Neural crest cell (in vitro differentiated cells): Measurements from ENCODE around the gene SLC35E3. TPM values are rescaled to one million over a fixed set of nuclear protein-coding genes. Genes with fewer than 3 reads are reported as not detected.
"Not testable (repeated sequence)": the region's sequence is repeated elsewhere in the genome, so short reads cannot be mapped to it uniquely, and the experiment has no call there.

Source experiments
- DNase-seq: peaks from one replicate; pipeline ENCODE4 v3.0.0; 2021; ENCODE audit warnings: low read depth, mixed read lengths, low spot score
- H3K27ac Mint-ChIP-seq: one replicate; pipeline ENCODE4 v1.8.0; 2021; ENCODE audit warnings: mild to moderate bottlenecking, mixed read lengths; ENCODE audit not compliant: unreplicated experiment
- H3K27me3 Mint-ChIP-seq: 2 replicates; pipeline ENCODE4 v1.8.0; 2021; ENCODE audit warnings: low read depth, mild to moderate bottlenecking, mixed read lengths
- H3K36me3 Mint-ChIP-seq: 2 replicates; pipeline ENCODE4 v1.8.0; 2021; ENCODE audit warnings: low read depth, mild to moderate bottlenecking, mixed read lengths
- H3K4me1 Mint-ChIP-seq: 2 replicates; pipeline ENCODE4 v1.8.0; 2021; ENCODE audit warnings: mixed read lengths
- H3K4me3 Mint-ChIP-seq: one replicate; pipeline ENCODE4 v1.8.0; 2021; ENCODE audit warnings: mild to moderate bottlenecking, mixed read lengths
- H3K9me3 Mint-ChIP-seq: 2 replicates; pipeline ENCODE4 v1.8.0; 2021; ENCODE audit warnings: mixed read lengths
- total RNA-seq: library from RNA; stranded (reverse); gene quantifications from 2 replicates; pipeline ENCODE4 v1.2.1, GENCODE V29; 2021
- TF ChIP-seq, protein P1 (sequence below): fragments of 200-600 bp; sonication (generic); conservative IDR thresholded peaks from 2 replicates; pipeline ENCODE4 v1.5.0; 2021; ENCODE audit warnings: antibody characterized with exemption, mild to moderate bottlenecking

Gene SLC35E3
- total RNA-seq, 1 donor from 2014 or later, result 15.1 TPM

DNA sequence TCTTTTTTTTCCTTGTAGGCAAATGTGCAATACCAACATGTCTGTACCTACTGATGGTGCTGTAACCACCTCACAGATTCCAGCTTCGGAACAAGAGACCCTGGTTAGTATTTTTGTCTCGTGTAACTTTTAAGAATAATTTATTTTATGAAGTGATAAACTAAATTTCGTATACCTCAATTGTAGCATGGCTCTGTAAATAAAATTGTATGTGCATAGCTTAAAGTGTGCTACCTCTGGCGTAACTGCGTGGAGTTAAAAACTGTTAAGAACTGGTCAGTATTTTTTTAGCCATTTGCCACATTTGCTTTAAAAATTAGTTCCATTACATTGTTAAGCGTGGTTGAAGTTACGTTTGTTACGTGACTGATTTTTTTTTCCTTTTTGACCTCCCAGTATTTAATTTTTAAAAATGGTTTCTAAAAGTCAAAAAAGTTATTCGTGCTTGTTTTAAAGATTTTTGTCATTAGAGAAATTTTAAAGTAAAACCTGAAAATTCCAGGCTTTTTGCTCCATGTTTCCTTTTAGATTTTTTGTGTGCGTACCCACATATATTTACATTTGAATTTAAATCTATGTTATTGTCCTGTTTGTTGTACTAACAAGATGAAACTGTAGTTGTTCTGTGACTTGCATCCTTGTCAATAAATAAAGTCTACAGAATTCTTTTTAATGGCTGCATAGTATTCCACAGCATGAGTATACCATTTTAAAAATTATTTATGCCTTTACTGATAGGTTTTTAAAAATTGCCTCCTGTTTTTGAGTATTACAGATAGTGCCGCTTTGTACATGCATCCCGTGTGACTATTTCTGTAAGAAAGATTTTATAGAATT, 63.4 kb downstream of the SLC35E3 start:
- Mint-ChIP-seq H3K4me3 (peak overlapping the region; percentile 99), H3K36me3 (peaks cover 8% of the 10 kb centered on the region), H3K9me3 (no peaks in the 10 kb centered on the region), H3K27ac (peak overlapping the region; percentile 99), H3K27me3 (no peaks in the 10 kb centered on the region), H3K4me1 (peaks cover 20% of the 10 kb centered on the region)
- DNase-seq, result no peak
- TF ChIP-seq, protein P1, sequence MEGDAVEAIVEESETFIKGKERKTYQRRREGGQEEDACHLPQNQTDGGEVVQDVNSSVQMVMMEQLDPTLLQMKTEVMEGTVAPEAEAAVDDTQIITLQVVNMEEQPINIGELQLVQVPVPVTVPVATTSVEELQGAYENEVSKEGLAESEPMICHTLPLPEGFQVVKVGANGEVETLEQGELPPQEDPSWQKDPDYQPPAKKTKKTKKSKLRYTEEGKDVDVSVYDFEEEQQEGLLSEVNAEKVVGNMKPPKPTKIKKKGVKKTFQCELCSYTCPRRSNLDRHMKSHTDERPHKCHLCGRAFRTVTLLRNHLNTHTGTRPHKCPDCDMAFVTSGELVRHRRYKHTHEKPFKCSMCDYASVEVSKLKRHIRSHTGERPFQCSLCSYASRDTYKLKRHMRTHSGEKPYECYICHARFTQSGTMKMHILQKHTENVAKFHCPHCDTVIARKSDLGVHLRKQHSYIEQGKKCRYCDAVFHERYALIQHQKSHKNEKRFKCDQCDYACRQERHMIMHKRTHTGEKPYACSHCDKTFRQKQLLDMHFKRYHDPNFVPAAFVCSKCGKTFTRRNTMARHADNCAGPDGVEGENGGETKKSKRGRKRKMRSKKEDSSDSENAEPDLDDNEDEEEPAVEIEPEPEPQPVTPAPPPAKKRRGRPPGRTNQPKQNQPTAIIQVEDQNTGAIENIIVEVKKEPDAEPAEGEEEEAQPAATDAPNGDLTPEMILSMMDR, result no peak

GRCh38 chr12:68810027-68810389, 64.0 kb downstream of the SLC35E3 start:
- not testable (repeated sequence) for H3K9me3 Mint-ChIP-seq, DNase-seq, H3K36me3 Mint-ChIP-seq, H3K27ac Mint-ChIP-seq, H3K27me3 Mint-ChIP-seq
- Mint-ChIP-seq H3K4me1 (peaks cover 20% of the 10 kb centered on the region), H3K4me3 (peak overlapping the region; percentile 99)

GRCh38 chr12:68811573-68811972, 65.6 kb downstream of the SLC35E3 start:
- H3K4me3 Mint-ChIP-seq, result peak overlapping the region; percentile 37
- H3K27ac Mint-ChIP-seq, H3K27me3 Mint-ChIP-seq, DNase-seq, H3K9me3 Mint-ChIP-seq: not testable (repeated sequence)
- H3K4me1 Mint-ChIP-seq, result peaks cover 20% of the 10 kb centered on the region
- peaks cover 10% of the 10 kb centered on the region for H3K36me3 Mint-ChIP-seq

DNA sequence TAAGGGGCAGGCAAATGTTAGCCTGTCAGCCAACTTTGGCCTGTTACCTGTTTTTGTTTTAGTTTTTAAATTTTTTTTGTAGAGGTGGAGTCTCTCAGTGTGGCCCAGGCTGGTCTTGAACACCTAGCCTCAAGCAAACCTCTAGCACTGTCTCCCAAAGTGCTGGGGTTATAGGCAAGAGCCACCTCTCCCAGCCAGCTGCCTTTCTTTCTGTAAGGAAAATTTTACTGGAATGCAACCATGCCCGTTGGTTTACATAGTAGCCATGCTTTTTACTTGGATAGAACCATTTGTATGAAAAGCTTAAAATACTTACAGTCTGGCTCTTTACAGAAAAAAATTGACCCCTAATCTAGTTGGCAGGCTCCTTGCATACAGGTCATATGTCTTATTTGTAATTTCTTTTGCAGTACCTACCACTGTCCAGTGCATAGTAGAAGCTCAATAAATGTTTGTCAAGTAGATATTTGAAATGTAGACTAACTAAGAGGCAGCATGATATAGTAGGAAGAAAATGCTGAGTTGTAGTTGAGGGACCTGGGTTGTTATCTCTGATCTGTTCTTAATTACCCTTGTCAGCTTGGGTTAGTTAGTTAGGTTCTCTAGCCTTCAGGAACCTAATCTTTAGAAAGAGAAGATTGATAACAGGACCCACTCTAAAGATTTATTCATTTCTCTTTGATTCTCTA, 66.7 kb downstream of the SLC35E3 start:
- TF ChIP-seq, protein P1, result no peak
- no peaks in the 10 kb centered on the region for H3K27me3 Mint-ChIP-seq
- peak overlapping the region; percentile 38 for H3K4me3 Mint-ChIP-seq
- peaks cover 10% of the 10 kb centered on the region for H3K36me3 Mint-ChIP-seq
- no peaks in the 10 kb centered on the region for H3K9me3 Mint-ChIP-seq
- no peak for DNase-seq
- H3K27ac Mint-ChIP-seq, result no peak overlapping the region
- peaks cover 14% of the 10 kb centered on the region for H3K4me1 Mint-ChIP-seq

GRCh38 chr12:68813242-68813593, 67.2 kb downstream of the SLC35E3 start:
- Mint-ChIP-seq H3K4me3 (peak overlapping the region; percentile 38), H3K9me3 (no peaks in the 10 kb centered on the region), H3K36me3 (peaks cover 10% of the 10 kb centered on the region), H3K4me1 (peaks cover 14% of the 10 kb centered on the region), H3K27me3 (no peaks in the 10 kb centered on the region), H3K27ac (no peak overlapping the region)
- no peak for DNase-seq
- TF ChIP-seq, protein P1, result no peak

- no peak for DNase-seq
- TF ChIP-seq, protein P1, result no peak
- H3K4me1 Mint-ChIP-seq, result peaks cover 5% of the 10 kb centered on the region
- H3K36me3 Mint-ChIP-seq, result peaks cover 7% of the 10 kb centered on the region
- H3K27me3 Mint-ChIP-seq, result no peaks in the 10 kb centered on the region
- H3K4me3 Mint-ChIP-seq, result no peak overlapping the region
- no peaks in the 10 kb centered on the region for H3K9me3 Mint-ChIP-seq
- H3K27ac Mint-ChIP-seq, result no peak overlapping the region
Observed at GRCh38 chr12:68814490-68815231, 68.7 kb downstream of the SLC35E3 start.
